SH-SY5Y (cell line): Measurements from ENCODE around the gene GPR62.

ENCODE experiments used
- GATA2 ChIP-seq: IDR thresholded peaks from 2 replicates; pipeline ENCODE4 v1.6.1; 2011; ENCODE audit warnings: mild to moderate bottlenecking, low read depth, low read length
- GATA3 ChIP-seq: IDR thresholded peaks from 2 replicates; pipeline ENCODE4 v1.6.1; 2011; ENCODE audit warnings: low read depth, mild to moderate bottlenecking, low read length, moderate library complexity

DNA sequence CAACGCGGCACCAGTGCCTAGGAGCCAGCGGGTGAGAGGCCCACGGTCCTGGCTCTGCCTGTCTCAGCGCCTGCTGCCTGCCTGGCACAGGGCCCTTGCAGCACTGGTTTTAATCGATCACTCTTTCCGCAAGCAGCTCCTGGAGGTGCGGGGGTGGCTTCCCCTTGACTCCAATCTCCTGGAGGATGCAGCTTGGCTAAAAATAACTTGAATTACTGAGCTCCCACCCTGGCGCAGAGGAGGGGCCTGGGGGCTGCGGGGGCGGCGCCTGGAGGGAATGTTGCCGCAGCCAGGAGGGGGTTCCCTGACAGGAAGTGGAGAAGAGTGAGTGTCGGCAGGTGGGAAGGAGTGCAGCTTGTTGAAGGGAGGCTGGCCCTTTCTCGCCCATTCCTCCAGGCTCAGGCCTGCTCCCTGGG, 50.4 kb downstream of the GPR62 start:
- TF ChIP-seq GATA3 (no peak), GATA2 (no peak)
